HepG2 (cell line): Measurements from ENCODE around the gene RIOK3. TPM values are rescaled to one million over a fixed set of nuclear protein-coding genes. Genes with fewer than 3 reads are reported as not detected.

Experiments used
- ATRX ChIP-seq: sonication (generic); formaldehyde crosslinking; IDR thresholded peaks from 2 replicates; pipeline ENCODE4 v1.4.0; 2020; ENCODE audit warnings: missing genetic modification reagents, borderline replicate concordance
- BATF2 ChIP-seq: sonication (generic); formaldehyde crosslinking; IDR thresholded peaks from 2 replicates; pipeline ENCODE4 v1.8.0; 2022; ENCODE audit warnings: mild to moderate bottlenecking, missing genetic modification reagents, moderate library complexity
- BCL6 ChIP-seq: IDR thresholded peaks from 2 replicates; pipeline ENCODE4 v1.6.1; 2016; ENCODE audit warnings: missing genetic modification reagents, missing compliant biosample characterization
- HDAC6 ChIP-seq: fragments of 200-600 bp; sonication (generic); IDR thresholded peaks from 2 replicates; pipeline ENCODE4 v1.7.0; 2017; ENCODE audit warnings: mild to moderate bottlenecking, antibody characterized with exemption, low read length, low read depth
- MAZ ChIP-seq, 2 experiments: sonication (generic) in 1 of 2; formaldehyde crosslinking in 1 of 2; IDR thresholded peaks; 2 replicates each; pipeline versions ENCODE4 v1.5.0 to v1.6.1; 2012 to 2020; ENCODE audit warnings: low read depth in 2 of 2, mild to moderate bottlenecking in 2 of 2, borderline replicate concordance in 1 of 2, improper control_type of control experiment in 1 of 2, low read length in 1 of 2, missing genetic modification reagents in 1 of 2, moderate library complexity in 1 of 2
- MTA1 ChIP-seq: sonication (generic); formaldehyde crosslinking; IDR thresholded peaks from 2 replicates; pipeline ENCODE4 v1.4.0; 2020; ENCODE audit warnings: missing genetic modification reagents, mild to moderate bottlenecking, borderline replicate concordance
- NFAT5 ChIP-seq: sonication (generic); formaldehyde crosslinking; IDR thresholded peaks from 2 replicates; pipeline ENCODE4 v1.4.0; 2020; ENCODE audit warnings: missing genetic modification reagents
- PHF8 ChIP-seq: sonication (generic); formaldehyde crosslinking; IDR thresholded peaks from 2 replicates; pipeline ENCODE4 v1.5.0; 2020; ENCODE audit warnings: missing genetic modification reagents
- RELA ChIP-seq: sonication (generic); formaldehyde crosslinking; IDR thresholded peaks from 2 replicates; pipeline ENCODE4 v1.4.0; 2020; ENCODE audit warnings: missing genetic modification reagents
- SRSF9 ChIP-seq: fragments of 200-400 bp; formaldehyde crosslinking; IDR thresholded peaks from 2 replicates; pipeline ENCODE4 v1.6.1; 2018; ENCODE audit warnings: borderline replicate concordance, mild to moderate bottlenecking, low read depth, low read length; ENCODE audit not compliant: insufficient read depth, poor library complexity, severe bottlenecking
- ZBTB39 ChIP-seq: sonication (generic); formaldehyde crosslinking; IDR thresholded peaks from 2 replicates; pipeline ENCODE4 v1.5.0; 2020; ENCODE audit warnings: missing genetic modification reagents
- ZMYM3 ChIP-seq: sonication (generic); formaldehyde crosslinking; IDR thresholded peaks from 2 replicates; pipeline ENCODE4 v1.5.1; 2020; ENCODE audit warnings: mild to moderate bottlenecking, missing genetic modification reagents
- ZNF326 ChIP-seq: sonication (generic); formaldehyde crosslinking; IDR thresholded peaks from 2 replicates; pipeline ENCODE4 v1.4.0; 2020; ENCODE audit warnings: missing genetic modification reagents, borderline replicate concordance
- ZNF510 ChIP-seq: sonication (generic); formaldehyde crosslinking; IDR thresholded peaks from 2 replicates; pipeline ENCODE4 v1.4.0; 2020; ENCODE audit warnings: low read depth, mild to moderate bottlenecking, missing genetic modification reagents
- ZNF607 ChIP-seq: sonication (generic); formaldehyde crosslinking; IDR thresholded peaks from 2 replicates; pipeline ENCODE4 v1.5.1; 2020; ENCODE audit warnings: missing genetic modification reagents, mild to moderate bottlenecking, borderline replicate concordance
- ZNF710 ChIP-seq: sonication (generic); formaldehyde crosslinking; IDR thresholded peaks from 2 replicates; pipeline ENCODE4 v1.5.0; 2020; ENCODE audit warnings: mild to moderate bottlenecking, missing genetic modification reagents, borderline replicate concordance
- polyA plus RNA-seq, 8 experiments: library from polyadenylated mRNA; depleted of rRNA in 3 of 8; stranded (reverse) in 7 of 8; unstranded in 1 of 8; fragments of >200 nt; fragmentation: Illumina TruSeq in 4 of 8; extraction: Trizol in 4 of 8; gene quantifications; 2 replicates each; pipeline versions ENCODE4 v1.2.1 to v1.2.3, GENCODE V29; 2011 to 2016; ENCODE audit warnings: low read depth in 4 of 8, missing spikeins in 1 of 8, mixed read lengths in 1 of 8; ENCODE audit not compliant: insufficient read depth in 1 of 8
- total RNA-seq, 5 experiments: library from RNA; depleted of rRNA; stranded (reverse); fragments of >200 nt; fragmentation: Illumina TruSeq; extraction: Trizol; gene quantifications; 2 replicates each; pipeline ENCODE4 v1.2.3, GENCODE V29; 2016; ENCODE audit warnings: low read depth in 1 of 5

RIOK3 gene
- total and polyA plus RNA-seq, 2 of the 13 experiments (the other 11 are each of a cell fraction or from before 2014, with no cell fraction given) = 26.7 to 36.0 TPM

- no peak for TF ChIP-seq SRSF9
- peak; percentile 58; the same call in 1 of the 2 replicates for TF ChIP-seq ZMYM3 (CRISPR knock-in tag)
- TF ChIP-seq BCL6 (CRISPR knock-in tag) = no peak
- no peak for TF ChIP-seq RELA (CRISPR knock-in tag)
- TF ChIP-seq BATF2 (CRISPR knock-in tag) = peak; percentile 82; the same call in 1 of the 2 replicates
- TF ChIP-seq ZNF326 = no peak
- no peak for TF ChIP-seq ATRX
- no peak for TF ChIP-seq NFAT5 (CRISPR knock-in tag)
- no peak for TF ChIP-seq HDAC6
- peak; percentile 53; the same call in 1 of the 2 replicates for TF ChIP-seq MTA1 (CRISPR knock-in tag)
- TF ChIP-seq ZBTB39 (CRISPR knock-in tag) = 0 out of 2 replicates have a peak, but pooled peaks have one; percentile 45
- TF ChIP-seq ZNF510 = 0 out of 2 replicates have a peak, but pooled peaks have one; percentile 13
- peak; percentile 94 for TF ChIP-seq PHF8 (CRISPR knock-in tag)
- TF ChIP-seq ZNF710 (CRISPR knock-in tag) = no peak; the same call in 1 of the 2 replicates
- TF ChIP-seq ZNF607 (CRISPR knock-in tag) = peak; percentile 92
- TF ChIP-seq MAZ (IDR thresholded peaks at IDR 0.05; ENCODE audit: borderline replicate concordance, low read depth, low read length) = peak; percentile 57; the same call in 1 of the 2 replicates
- TF ChIP-seq MAZ (CRISPR knock-in tag; IDR thresholded peaks at IDR 0.05; ENCODE audit: low read depth) = no peak
Measured at GRCh38 chr18:23503038-23503962, 50.2 kb downstream of the RIOK3 start, which contains the start of gene RMC1 (continued).
